ENCODE measurements around the gene WDR27.

DNA sequence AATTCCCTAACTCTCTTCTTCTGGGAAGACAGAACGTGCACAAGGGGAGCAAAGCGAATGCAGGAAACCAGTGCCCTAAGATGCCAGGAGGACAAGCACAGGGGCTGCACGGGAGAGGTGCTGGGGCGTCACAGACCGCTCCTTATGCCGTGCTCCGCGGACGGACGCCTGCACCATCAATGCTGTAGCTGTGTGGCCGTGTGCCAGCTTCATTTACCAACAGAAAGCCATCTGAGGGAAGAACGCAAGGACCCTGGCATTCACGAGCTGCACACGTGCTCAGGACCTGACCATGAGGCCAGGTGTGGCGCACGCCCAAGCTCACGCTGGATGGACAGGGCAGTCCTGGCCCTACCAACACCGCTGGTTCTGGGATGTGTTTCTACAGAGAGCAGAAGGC is 35.4 kb downstream of the WDR27 start:
- TF ChIP-seq, protein P1, sequence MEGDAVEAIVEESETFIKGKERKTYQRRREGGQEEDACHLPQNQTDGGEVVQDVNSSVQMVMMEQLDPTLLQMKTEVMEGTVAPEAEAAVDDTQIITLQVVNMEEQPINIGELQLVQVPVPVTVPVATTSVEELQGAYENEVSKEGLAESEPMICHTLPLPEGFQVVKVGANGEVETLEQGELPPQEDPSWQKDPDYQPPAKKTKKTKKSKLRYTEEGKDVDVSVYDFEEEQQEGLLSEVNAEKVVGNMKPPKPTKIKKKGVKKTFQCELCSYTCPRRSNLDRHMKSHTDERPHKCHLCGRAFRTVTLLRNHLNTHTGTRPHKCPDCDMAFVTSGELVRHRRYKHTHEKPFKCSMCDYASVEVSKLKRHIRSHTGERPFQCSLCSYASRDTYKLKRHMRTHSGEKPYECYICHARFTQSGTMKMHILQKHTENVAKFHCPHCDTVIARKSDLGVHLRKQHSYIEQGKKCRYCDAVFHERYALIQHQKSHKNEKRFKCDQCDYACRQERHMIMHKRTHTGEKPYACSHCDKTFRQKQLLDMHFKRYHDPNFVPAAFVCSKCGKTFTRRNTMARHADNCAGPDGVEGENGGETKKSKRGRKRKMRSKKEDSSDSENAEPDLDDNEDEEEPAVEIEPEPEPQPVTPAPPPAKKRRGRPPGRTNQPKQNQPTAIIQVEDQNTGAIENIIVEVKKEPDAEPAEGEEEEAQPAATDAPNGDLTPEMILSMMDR (IDR thresholded peaks at IDR 0.05): no peak
- no peak for TF ChIP-seq POLR2A (IDR thresholded peaks at IDR 0.05)
